GM23248 (cell line): ENCODE measurements around the gene PKP3.

Source experiments
- EZH2 ChIP-seq: fragments of 200-600 bp; sonication (generic); IDR thresholded peaks from 2 replicates; pipeline ENCODE4 v1.6.1; 2018; ENCODE audit warnings: antibody characterized with exemption, mild to moderate bottlenecking; ENCODE audit not compliant: insufficient read depth, poor library complexity, severe bottlenecking
- EZH2phosphoT487 ChIP-seq: fragments of 200-600 bp; sonication (generic); IDR thresholded peaks from 2 replicates; pipeline ENCODE4 v1.6.1; 2018; ENCODE audit warnings: antibody characterized with exemption, moderate library complexity, mild to moderate bottlenecking, low read depth; ENCODE audit not compliant: insufficient read depth

- TF ChIP-seq EZH2 (no peak), EZH2phosphoT487 (no peak)
Measured at GRCh38 chr11:398826-399225, 4.8 kb downstream of the PKP3 start.
